Transverse colon (tissue), 4 donors: ENCODE results near the gene HECTD2.

Source experiments
- CTCF ChIP-seq, 5 experiments: fragments of 200-600 bp in 3 of 5; fragments of 450-650 bp in 2 of 5; sonication (generic) in 3 of 5; IDR thresholded peaks; 1 replicate in 2 of 5; 2 replicates in 3 of 5; pipeline ENCODE4 v1.5.1; 2016 to 2017; ENCODE audit warnings: antibody characterized with exemption in 5 of 5, inconsistent platforms in 3 of 5, mild to moderate bottlenecking in 2 of 5, moderate library complexity in 1 of 5
- POLR2A ChIP-seq: fragments of 450-650 bp; IDR thresholded peaks from one replicate; pipeline ENCODE4 v1.6.1; 2016; ENCODE audit warnings: antibody characterized with exemption, mild to moderate bottlenecking, moderate library complexity
- POLR2AphosphoS5 ChIP-seq, 3 donors: sonication (generic); formaldehyde crosslinking; IDR thresholded peaks; one replicate each; pipeline ENCODE4 v1.6.1; 2016; ENCODE audit warnings: antibody characterized with exemption in 3 of 3

- no peak for TF ChIP-seq CTCF (IDR thresholded peaks at IDR 0.05)
- TF ChIP-seq POLR2AphosphoS5 (IDR thresholded peaks at IDR 0.05): no peak
- TF ChIP-seq POLR2A: no peak
Observed at GRCh38 chr10:91366704-91367103, 43.4 kb upstream of the HECTD2 start.
